22Rv1 (cell line): Measurements from ENCODE around the gene EIPR1.

Source experiments
- H3K27ac ChIP-seq: fragments of 450-650 bp; 2 replicates; pipeline ENCODE4 v1.5.1; 2017
- ZFX ChIP-seq: fragments of 450-650 bp; IDR thresholded peaks from 2 replicates; pipeline ENCODE4 v1.6.1; 2017; ENCODE audit warnings: antibody characterized with exemption, borderline replicate concordance
- TF ChIP-seq, protein P1 (sequence below): fragments of 450-650 bp; IDR thresholded peaks from 2 replicates; pipeline ENCODE4 v1.5.1; 2017; ENCODE audit warnings: mild to moderate bottlenecking

The EIPR1 gene

DNA sequence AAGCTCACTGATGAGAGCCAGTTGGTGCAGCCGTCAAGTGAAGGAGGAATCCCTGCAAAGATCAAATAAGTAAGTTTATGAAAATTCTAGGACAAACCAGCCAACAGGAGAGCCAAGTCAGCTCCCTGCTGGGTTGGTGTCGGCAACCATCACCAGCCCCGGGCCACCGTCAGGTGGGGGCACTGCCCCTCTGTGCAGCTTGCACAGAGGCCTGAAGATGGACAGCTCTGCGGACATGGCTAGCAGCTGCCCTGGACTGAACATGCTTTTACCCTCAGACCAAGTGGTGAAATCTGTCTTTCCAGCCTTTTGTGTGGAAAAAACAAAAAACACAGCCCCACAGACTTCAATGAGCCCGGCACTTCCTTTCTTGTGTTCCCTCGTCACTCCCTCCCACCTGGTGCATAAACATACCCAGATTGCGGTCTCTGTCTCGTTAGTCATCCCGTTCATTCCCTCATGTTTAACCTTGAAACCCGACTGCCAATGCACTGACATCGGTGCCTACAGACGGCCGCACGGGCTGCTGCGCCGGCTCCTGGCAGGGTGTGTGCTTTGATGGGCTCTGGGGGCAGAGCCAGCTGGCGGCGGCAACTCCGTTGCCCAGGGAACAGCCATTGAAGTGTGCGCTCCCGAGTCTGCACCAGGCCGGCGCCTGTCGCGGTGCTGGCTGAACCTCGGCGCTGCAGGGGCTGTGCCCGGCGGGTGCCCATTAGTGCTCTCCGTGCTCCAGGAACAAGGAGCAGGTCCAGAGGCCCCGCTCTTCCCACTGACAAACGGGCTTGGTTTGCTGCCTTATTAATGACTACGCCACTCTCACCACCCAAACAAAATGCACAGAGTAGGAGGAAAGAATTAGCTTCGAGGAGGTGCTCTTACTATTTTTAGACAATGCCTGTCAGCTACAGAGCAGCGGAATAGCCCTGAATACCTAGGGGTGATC lies 95.3 kb downstream of the EIPR1 start:
- TF ChIP-seq, protein P1, sequence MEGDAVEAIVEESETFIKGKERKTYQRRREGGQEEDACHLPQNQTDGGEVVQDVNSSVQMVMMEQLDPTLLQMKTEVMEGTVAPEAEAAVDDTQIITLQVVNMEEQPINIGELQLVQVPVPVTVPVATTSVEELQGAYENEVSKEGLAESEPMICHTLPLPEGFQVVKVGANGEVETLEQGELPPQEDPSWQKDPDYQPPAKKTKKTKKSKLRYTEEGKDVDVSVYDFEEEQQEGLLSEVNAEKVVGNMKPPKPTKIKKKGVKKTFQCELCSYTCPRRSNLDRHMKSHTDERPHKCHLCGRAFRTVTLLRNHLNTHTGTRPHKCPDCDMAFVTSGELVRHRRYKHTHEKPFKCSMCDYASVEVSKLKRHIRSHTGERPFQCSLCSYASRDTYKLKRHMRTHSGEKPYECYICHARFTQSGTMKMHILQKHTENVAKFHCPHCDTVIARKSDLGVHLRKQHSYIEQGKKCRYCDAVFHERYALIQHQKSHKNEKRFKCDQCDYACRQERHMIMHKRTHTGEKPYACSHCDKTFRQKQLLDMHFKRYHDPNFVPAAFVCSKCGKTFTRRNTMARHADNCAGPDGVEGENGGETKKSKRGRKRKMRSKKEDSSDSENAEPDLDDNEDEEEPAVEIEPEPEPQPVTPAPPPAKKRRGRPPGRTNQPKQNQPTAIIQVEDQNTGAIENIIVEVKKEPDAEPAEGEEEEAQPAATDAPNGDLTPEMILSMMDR = no peak
- TF ChIP-seq ZFX = no peak
- no peak overlapping the region for H3K27ac ChIP-seq

GRCh38 chr2:3280683-3281520 lies 96.7 kb downstream of the EIPR1 start:
- no peak for TF ChIP-seq ZFX
- TF ChIP-seq, protein P1 = no peak
- H3K27ac ChIP-seq = no peak overlapping the region

- TF ChIP-seq ZFX = no peak
- TF ChIP-seq, protein P1 = no peak
- H3K27ac ChIP-seq = no peak overlapping the region
Measured at GRCh38 chr2:3280197-3280596, 97.4 kb downstream of the EIPR1 start.

DNA sequence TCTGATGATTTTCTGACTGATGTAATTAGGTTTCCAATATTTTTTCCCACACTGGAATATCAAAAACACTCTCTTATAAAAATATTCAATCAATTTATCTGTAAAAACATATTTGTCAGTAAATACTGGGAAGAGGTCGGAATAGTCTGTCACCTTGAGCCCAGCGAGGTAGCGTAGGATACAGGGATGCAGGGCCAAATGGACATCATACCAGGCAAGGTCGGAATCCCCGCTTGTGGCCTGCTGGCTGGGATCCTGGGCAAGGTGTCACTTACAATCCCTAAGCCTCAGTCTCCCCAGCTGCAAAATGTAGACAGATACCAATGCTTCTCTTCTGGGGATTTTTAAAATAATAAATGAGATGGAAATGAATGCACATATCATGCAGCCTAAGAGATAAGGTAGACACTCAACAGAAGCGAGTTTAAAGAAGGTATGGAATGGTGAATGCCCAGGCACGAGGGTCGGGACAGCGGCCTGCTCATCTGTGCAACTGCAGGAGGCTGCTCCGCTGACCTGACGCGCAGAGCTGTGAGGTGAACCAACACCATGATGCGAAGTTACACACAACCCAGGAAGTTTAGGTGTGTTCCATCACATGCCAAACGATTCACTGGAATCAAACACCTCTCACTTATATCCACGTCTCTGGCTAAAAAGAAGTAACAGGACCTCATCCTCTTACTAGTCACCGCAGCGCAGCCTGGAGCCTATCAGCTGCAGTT lies 98.2 kb downstream of the EIPR1 start:
- no peak for TF ChIP-seq ZFX
- TF ChIP-seq, protein P1 = no peak
- H3K27ac ChIP-seq = no peak overlapping the region

- no peak overlapping the region for H3K27ac ChIP-seq
Measured at GRCh38 chr2:3278521-3279218, 98.9 kb downstream of the EIPR1 start.

GRCh38 chr2:3277748-3278520 lies 99.7 kb downstream of the EIPR1 start:
- TF ChIP-seq ZFX = no peak
- TF ChIP-seq, protein P1 = no peak
- H3K27ac ChIP-seq = no peak overlapping the region

More at GRCh38 chr2:3278521-3279218, 98.9 kb downstream of the EIPR1 start:
- no peak for TF ChIP-seq ZFX
